NOMO-1 treated with DMSO at 0.1 percent for 48 hours (cell line): ENCODE measurements around the gene HIC2.
"Not testable (repeated sequence)": the region's sequence is repeated elsewhere in the genome, so short reads cannot be mapped to it uniquely, and the experiment has no call there.

Experiments
- DNase-seq: peaks from one replicate; lab custom pipeline; 2025; ENCODE audit not compliant: unreplicated experiment; lab: John Stamatoyannopoulos, UW

The HIC2 gene

GRCh38 chr22:21417227-21417746 is at the start of gene HIC2:
TSS of gene HIC2 (plus strand) at chr22:21417371. CDS start at chr22:21442832, 25,461 bp downstream.
- DNase-seq: not testable (repeated sequence)

GRCh38 chr22:21368603-21369310 is 48.4 kb upstream of the HIC2 start:
- not testable (repeated sequence) for DNase-seq

GRCh38 chr22:21375880-21376279 is 41.3 kb upstream of the HIC2 start:
- not testable (repeated sequence) for DNase-seq

- DNase-seq: not testable (repeated sequence)
Observed at GRCh38 chr22:21383701-21384467, 33.3 kb upstream of the HIC2 start, which contains the start of gene RIMBP3B. TSS of gene RIMBP3B (plus strand) at chr22:21383751. CDS start at chr22:21383859, 108 bp downstream.

- not testable (repeated sequence) for DNase-seq
Observed at GRCh38 chr22:21384468-21385357, 32.5 kb upstream of the HIC2 start.

GRCh38 chr22:21389480-21389879 is 27.7 kb upstream of the HIC2 start:
- not testable (repeated sequence) for DNase-seq

GRCh38 chr22:21390013-21390412 is 27.2 kb upstream of the HIC2 start:
- not testable (repeated sequence) for DNase-seq

- not testable (repeated sequence) for DNase-seq
Observed at GRCh38 chr22:21394613-21395012, 22.6 kb upstream of the HIC2 start.

- not testable (repeated sequence) for DNase-seq
Observed at GRCh38 chr22:21401197-21401969, 15.8 kb upstream of the HIC2 start.

- not testable (repeated sequence) for DNase-seq
Observed at GRCh38 chr22:21402763-21403314, 14.3 kb upstream of the HIC2 start.

GRCh38 chr22:21407139-21407538 is 10.0 kb upstream of the HIC2 start:
- DNase-seq: not testable (repeated sequence)

GRCh38 chr22:21407792-21408191 is 9.4 kb upstream of the HIC2 start:
- DNase-seq: not testable (repeated sequence)

- not testable (repeated sequence) for DNase-seq
Observed at GRCh38 chr22:21416375-21416774, 796 bp upstream of the HIC2 start.

GRCh38 chr22:21417853-21418252 is 682 bp downstream of the HIC2 start:
- DNase-seq: not testable (repeated sequence)

GRCh38 chr22:21418974-21419638 is 1.9 kb downstream of the HIC2 start:
- not testable (repeated sequence) for DNase-seq

- not testable (repeated sequence) for DNase-seq
Observed at GRCh38 chr22:21420180-21420763, 3.1 kb downstream of the HIC2 start.

GRCh38 chr22:21424084-21424709 is 7.0 kb downstream of the HIC2 start:
- not testable (repeated sequence) for DNase-seq
